Mesothelial cell of epicardium (in vitro differentiated cells): ENCODE results near the gene LRRC49. TPM values are rescaled to one million over a fixed set of nuclear protein-coding genes. Genes with fewer than 3 reads are reported as not detected.

Source experiments
- DNase-seq, 2 experiments: peaks; one replicate each; pipeline ENCODE4 v3.0.0; 2021; ENCODE audit warnings: low spot score in 2 of 2; ENCODE audit not compliant: unreplicated experiment in 2 of 2
- H3K27ac Mint-ChIP-seq: 2 replicates; pipeline ENCODE4 v1.8.0; 2021; ENCODE audit warnings: mixed read lengths
- H3K27me3 Mint-ChIP-seq: 2 replicates; pipeline ENCODE4 v1.8.0; 2021; ENCODE audit warnings: low read depth, mixed read lengths
- H3K36me3 Mint-ChIP-seq: 2 replicates; pipeline ENCODE4 v1.8.0; 2021; ENCODE audit warnings: mixed read lengths
- H3K4me1 Mint-ChIP-seq: 2 replicates; pipeline ENCODE4 v1.8.0; 2021; ENCODE audit warnings: mixed read lengths
- H3K4me3 Mint-ChIP-seq: 2 replicates; pipeline ENCODE4 v1.8.0; 2021; ENCODE audit warnings: mild to moderate bottlenecking, moderate library complexity, mixed read lengths
- H3K9me3 Mint-ChIP-seq: 2 replicates; pipeline ENCODE4 v1.8.0; 2021; ENCODE audit warnings: mixed read lengths
- total RNA-seq: library from RNA; stranded (reverse); gene quantifications from 3 replicates; pipeline ENCODE4 v1.2.1, GENCODE V29; 2021
- TF ChIP-seq, protein P1 (sequence below): fragments of 200-600 bp; sonication (generic); IDR thresholded peaks from one replicate; pipeline ENCODE4 v1.5.0; 2021; ENCODE audit warnings: antibody characterized with exemption; ENCODE audit not compliant: unreplicated experiment

Gene LRRC49
- total RNA-seq, 1 donor from 2014 or later = 25.5 TPM

DNA sequence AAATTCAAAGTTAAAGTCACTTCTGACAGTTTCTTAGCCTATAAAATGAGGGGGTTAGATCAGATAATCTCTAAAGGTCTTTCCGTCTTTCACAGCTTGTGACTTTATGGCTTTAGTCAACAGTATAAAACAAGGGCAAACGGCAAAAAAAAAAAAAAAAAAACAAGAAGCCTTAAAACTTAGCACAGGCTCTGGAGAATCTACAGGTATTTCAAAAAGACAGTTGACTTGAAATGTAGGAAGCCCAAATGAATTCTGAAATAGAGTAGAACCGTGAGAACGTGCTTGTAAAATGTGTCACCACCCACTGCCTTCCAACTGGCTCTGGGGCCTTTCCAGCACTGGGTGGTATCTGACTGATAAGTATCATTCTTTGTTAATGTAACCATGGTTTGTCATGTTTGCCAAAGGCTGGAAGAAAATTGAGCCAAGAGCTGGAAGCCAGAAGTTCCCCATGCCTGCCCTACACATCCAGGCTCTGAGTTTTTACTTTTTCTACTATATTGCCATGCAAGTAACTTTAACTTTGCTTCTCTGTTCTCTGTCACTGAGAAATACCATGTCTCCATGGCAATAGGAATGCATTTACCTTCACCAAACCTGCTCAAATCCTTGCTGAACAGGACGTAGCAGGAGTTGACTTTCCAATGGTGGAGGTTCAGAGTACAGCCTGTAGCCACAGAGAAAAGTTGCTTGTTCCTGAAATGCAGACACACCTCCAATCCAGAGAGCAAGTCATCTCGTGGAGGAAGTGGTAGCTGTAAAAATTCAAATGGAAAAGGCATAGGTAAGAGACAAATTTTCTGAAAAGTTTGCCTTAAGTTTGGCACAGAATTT, 186.8 kb downstream of the LRRC49 start:
- peaks cover 13% of the 10 kb centered on the region for H3K4me1 Mint-ChIP-seq
- no peaks in the 10 kb centered on the region for H3K36me3 Mint-ChIP-seq
- no peak for DNase-seq
- peaks cover 5% of the 10 kb centered on the region for H3K27me3 Mint-ChIP-seq
- no peak overlapping the region for H3K4me3 Mint-ChIP-seq
- peaks cover 11% of the 10 kb centered on the region for H3K9me3 Mint-ChIP-seq
- no peak overlapping the region for H3K27ac Mint-ChIP-seq
- TF ChIP-seq, protein P1, sequence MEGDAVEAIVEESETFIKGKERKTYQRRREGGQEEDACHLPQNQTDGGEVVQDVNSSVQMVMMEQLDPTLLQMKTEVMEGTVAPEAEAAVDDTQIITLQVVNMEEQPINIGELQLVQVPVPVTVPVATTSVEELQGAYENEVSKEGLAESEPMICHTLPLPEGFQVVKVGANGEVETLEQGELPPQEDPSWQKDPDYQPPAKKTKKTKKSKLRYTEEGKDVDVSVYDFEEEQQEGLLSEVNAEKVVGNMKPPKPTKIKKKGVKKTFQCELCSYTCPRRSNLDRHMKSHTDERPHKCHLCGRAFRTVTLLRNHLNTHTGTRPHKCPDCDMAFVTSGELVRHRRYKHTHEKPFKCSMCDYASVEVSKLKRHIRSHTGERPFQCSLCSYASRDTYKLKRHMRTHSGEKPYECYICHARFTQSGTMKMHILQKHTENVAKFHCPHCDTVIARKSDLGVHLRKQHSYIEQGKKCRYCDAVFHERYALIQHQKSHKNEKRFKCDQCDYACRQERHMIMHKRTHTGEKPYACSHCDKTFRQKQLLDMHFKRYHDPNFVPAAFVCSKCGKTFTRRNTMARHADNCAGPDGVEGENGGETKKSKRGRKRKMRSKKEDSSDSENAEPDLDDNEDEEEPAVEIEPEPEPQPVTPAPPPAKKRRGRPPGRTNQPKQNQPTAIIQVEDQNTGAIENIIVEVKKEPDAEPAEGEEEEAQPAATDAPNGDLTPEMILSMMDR = no peak

GRCh38 chr15:71080166-71080565, 187.5 kb downstream of the LRRC49 start:
- H3K9me3 Mint-ChIP-seq = peaks cover 8% of the 10 kb centered on the region
- H3K4me1 Mint-ChIP-seq = peaks cover 13% of the 10 kb centered on the region
- TF ChIP-seq, protein P1 = no peak
- peaks cover 6% of the 10 kb centered on the region for H3K27me3 Mint-ChIP-seq
- H3K36me3 Mint-ChIP-seq = no peaks in the 10 kb centered on the region
- DNase-seq = no peak
- H3K4me3 Mint-ChIP-seq = no peak overlapping the region
- H3K27ac Mint-ChIP-seq = no peak overlapping the region

- Mint-ChIP-seq H3K27ac (no peak overlapping the region), H3K9me3 (peaks cover 8% of the 10 kb centered on the region), H3K27me3 (peaks cover 11% of the 10 kb centered on the region), H3K4me3 (no peak overlapping the region), H3K36me3 (no peaks in the 10 kb centered on the region), H3K4me1 (peaks cover 13% of the 10 kb centered on the region)
- DNase-seq = no peak
- TF ChIP-seq, protein P1 = no peak
Measured at GRCh38 chr15:71080705-71081104, 188.1 kb downstream of the LRRC49 start.

GRCh38 chr15:71082803-71083202, 190.2 kb downstream of the LRRC49 start:
- H3K27me3 Mint-ChIP-seq = peaks cover 24% of the 10 kb centered on the region
- H3K4me3 Mint-ChIP-seq = no peak overlapping the region
- peaks cover 13% of the 10 kb centered on the region for H3K4me1 Mint-ChIP-seq
- peaks cover 14% of the 10 kb centered on the region for H3K9me3 Mint-ChIP-seq
- TF ChIP-seq, protein P1 = no peak
- no peak overlapping the region for H3K27ac Mint-ChIP-seq
- DNase-seq = no peak
- peaks cover 3% of the 10 kb centered on the region for H3K36me3 Mint-ChIP-seq

GRCh38 chr15:71083349-71083748, 190.7 kb downstream of the LRRC49 start:
- Mint-ChIP-seq H3K27me3 (peaks cover 27% of the 10 kb centered on the region), H3K4me3 (no peak overlapping the region), H3K27ac (no peak overlapping the region), H3K9me3 (peaks cover 20% of the 10 kb centered on the region), H3K36me3 (peaks cover 3% of the 10 kb centered on the region), H3K4me1 (peaks cover 13% of the 10 kb centered on the region)
- TF ChIP-seq, protein P1 = no peak
- no peak for DNase-seq
